Stomach (tissue), 4 donors: ENCODE measurements around the gene CCT4.

Experiments used
- EP300 ChIP-seq: sonication (generic); formaldehyde crosslinking; IDR thresholded peaks from one replicate; pipeline ENCODE4 v1.6.1; 2017; ENCODE audit warnings: antibody characterized with exemption
- POLR2A ChIP-seq, 4 donors: fragments of 450-650 bp; IDR thresholded peaks; one replicate each; pipeline ENCODE4 v1.6.1; 2016; ENCODE audit warnings: antibody characterized with exemption in 4 of 4, control low read depth in 2 of 4, mild to moderate bottlenecking in 1 of 4, moderate library complexity in 1 of 4

DNA sequence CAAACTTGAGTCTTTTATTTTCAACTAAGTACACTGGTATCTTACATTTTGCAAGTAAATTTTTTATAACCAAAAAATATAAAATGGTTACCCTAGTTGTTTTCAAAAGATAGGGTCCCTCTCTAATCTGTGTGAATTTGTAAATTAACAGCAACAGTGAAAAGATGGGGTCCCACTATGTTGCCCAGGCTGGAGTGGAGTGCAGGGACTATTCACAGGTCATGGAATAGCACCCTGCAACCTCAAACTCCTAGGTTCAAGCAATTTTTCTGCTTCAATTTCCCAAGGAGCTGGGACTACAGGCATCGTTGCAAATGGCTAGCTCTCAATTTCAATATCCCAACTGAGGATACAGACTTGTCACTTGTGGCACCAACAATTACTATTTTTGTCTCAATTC is 12.1 kb downstream of the CCT4 start:
- TF ChIP-seq EP300: no peak
- TF ChIP-seq POLR2A (IDR thresholded peaks at IDR 0.05): no peak
